Breast epithelium (tissue), 4 donors: ENCODE data around the gene GRIK3. TPM values are rescaled to one million over a fixed set of nuclear protein-coding genes. Genes with fewer than 3 reads are reported as not detected.

ENCODE experiments used
- DNase-seq, 2 donors: peaks; one replicate each; pipeline ENCODE4 v3.0.0-alpha.2; 2019; ENCODE audit warnings: low spot score in 2 of 2
- H3K27ac ChIP-seq, 2 donors: fragments of 200-600 bp; sonication (generic) in 1 of 2; one replicate each; pipeline ENCODE4 v1.5.1; 2016 to 2019; ENCODE audit warnings: mild to moderate bottlenecking in 1 of 2
- H3K27me3 ChIP-seq, 2 donors: fragments of 200-600 bp; sonication (generic) in 1 of 2; one replicate each; pipeline versions ENCODE4 v1.5.1 to v1.6.0; 2017 to 2019; ENCODE audit warnings: control low read depth in 1 of 2, mild to moderate bottlenecking in 1 of 2
- H3K36me3 ChIP-seq: fragments of 200-600 bp; one replicate; pipeline ENCODE4 v1.5.1; 2019
- H3K4me1 ChIP-seq, 2 donors: fragments of 200-600 bp; sonication (generic); one replicate each; pipeline ENCODE4 v1.5.1; 2016 to 2019; ENCODE audit warnings: control low read depth in 1 of 2
- H3K4me3 ChIP-seq, 3 donors: fragments of 200-600 bp; sonication (generic); 1 replicate in 2 of 3; 2 replicates in 1 of 3; pipeline ENCODE4 v1.5.1; 2016 to 2019; ENCODE audit warnings: mild to moderate bottlenecking in 3 of 3, moderate library complexity in 2 of 3
- H3K9me3 ChIP-seq, 2 donors: fragments of 200-600 bp; sonication (generic) in 1 of 2; one replicate each; pipeline ENCODE4 v1.5.1; 2016 to 2019; ENCODE audit warnings: control low read depth in 1 of 2
- POLR2A ChIP-seq: fragments of 450-650 bp; IDR thresholded peaks from one replicate; pipeline ENCODE4 v1.6.1; 2016; ENCODE audit warnings: antibody characterized with exemption, mild to moderate bottlenecking, moderate library complexity
- POLR2AphosphoS5 ChIP-seq, 3 donors: sonication (generic); formaldehyde crosslinking; IDR thresholded peaks; one replicate each; pipeline ENCODE4 v1.6.1; 2017; ENCODE audit warnings: antibody characterized with exemption in 3 of 3
- intact Hi-C: fragments of 100-400 bp; cut with DNase I; formaldehyde crosslinking; loops from one replicate; pipeline ENCODE4 v1.15.1; 2023; ENCODE audit warnings: low total_unique reads
- total RNA-seq, 3 donors: library from RNA; depleted of rRNA; stranded (reverse); fragments of >200 nt; gene quantifications; one replicate each; pipeline ENCODE4 v1.1.0, GENCODE V29; 2016
- TF ChIP-seq, protein P1 (sequence below), 3 donors: fragments of 450-650 bp; IDR thresholded peaks; one replicate each; pipeline ENCODE4 v1.5.1; 2016 to 2017; ENCODE audit warnings: antibody characterized with exemption in 3 of 3, mild to moderate bottlenecking in 3 of 3, moderate library complexity in 3 of 3

Gene GRIK3
- total RNA-seq, 3 donors from 2014 or later, result under 0.01 to 10.0 (median 4.6) TPM

DNA sequence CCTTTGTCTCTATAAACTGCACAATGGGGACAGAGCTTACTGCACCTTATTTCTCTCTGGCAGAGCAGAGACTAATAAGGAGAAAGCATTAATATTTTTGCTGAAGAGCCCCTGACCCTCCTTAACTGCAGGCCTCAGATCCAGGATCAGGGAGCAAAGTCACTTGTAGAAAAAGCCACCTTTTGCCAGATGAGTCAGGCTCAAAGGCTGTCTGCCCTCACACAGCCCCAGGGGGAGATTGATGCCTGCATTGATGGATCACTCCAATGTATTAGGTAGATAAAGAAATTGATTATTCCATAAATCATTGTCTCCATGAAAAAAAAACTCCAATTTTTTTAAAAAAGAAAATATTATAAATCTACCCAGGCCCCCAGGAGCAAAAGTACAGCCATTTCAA, 15.8 kb downstream of the GRIK3 start:
- Histone ChIP-seq H3K36me3 (no peaks in the 10 kb centered on the region), H3K9me3 (no peaks in the 10 kb centered on the region), H3K27ac (no peak overlapping the region), H3K4me1 (no peaks in the 10 kb centered on the region), H3K4me3 (no peak overlapping the region), H3K27me3 (no peaks in the 10 kb centered on the region)
- DNase-seq, result no peak
- intact Hi-C loops, result no loop called here
- TF ChIP-seq, protein P1, sequence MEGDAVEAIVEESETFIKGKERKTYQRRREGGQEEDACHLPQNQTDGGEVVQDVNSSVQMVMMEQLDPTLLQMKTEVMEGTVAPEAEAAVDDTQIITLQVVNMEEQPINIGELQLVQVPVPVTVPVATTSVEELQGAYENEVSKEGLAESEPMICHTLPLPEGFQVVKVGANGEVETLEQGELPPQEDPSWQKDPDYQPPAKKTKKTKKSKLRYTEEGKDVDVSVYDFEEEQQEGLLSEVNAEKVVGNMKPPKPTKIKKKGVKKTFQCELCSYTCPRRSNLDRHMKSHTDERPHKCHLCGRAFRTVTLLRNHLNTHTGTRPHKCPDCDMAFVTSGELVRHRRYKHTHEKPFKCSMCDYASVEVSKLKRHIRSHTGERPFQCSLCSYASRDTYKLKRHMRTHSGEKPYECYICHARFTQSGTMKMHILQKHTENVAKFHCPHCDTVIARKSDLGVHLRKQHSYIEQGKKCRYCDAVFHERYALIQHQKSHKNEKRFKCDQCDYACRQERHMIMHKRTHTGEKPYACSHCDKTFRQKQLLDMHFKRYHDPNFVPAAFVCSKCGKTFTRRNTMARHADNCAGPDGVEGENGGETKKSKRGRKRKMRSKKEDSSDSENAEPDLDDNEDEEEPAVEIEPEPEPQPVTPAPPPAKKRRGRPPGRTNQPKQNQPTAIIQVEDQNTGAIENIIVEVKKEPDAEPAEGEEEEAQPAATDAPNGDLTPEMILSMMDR (IDR thresholded peaks at IDR 0.05), result no peak
- no peak for TF ChIP-seq POLR2AphosphoS5 (IDR thresholded peaks at IDR 0.05)
- TF ChIP-seq POLR2A, result no peak

DNA sequence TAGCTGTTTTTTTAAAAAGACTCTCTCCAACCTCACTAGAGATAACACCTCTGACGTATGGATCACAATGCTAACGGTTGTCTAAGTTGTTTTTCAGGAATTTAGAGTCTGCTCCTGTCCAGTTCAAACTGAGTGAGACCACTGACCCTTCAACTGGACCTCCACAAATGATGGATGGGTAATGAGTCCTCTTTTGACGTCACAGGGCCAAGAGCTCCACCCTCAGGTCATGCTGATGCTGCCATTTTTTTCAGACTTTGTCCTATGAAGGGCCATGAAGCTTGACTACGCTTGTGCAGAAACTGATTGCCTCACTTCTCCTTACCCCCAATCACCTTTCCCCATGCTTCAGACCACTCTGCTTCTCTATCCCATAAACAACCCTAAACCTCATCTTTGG, 16.6 kb downstream of the GRIK3 start:
- H3K4me3 ChIP-seq, result no peak overlapping the region
- no peak for TF ChIP-seq POLR2A
- TF ChIP-seq, protein P1 (IDR thresholded peaks at IDR 0.05), result no peak
- no peak for TF ChIP-seq POLR2AphosphoS5 (IDR thresholded peaks at IDR 0.05)
- no peaks in the 10 kb centered on the region for H3K27me3 ChIP-seq
- no peaks in the 10 kb centered on the region for H3K36me3 ChIP-seq
- H3K4me1 ChIP-seq, result no peaks in the 10 kb centered on the region
- H3K27ac ChIP-seq, result no peak overlapping the region
- H3K9me3 ChIP-seq, result no peaks in the 10 kb centered on the region
- intact Hi-C loops, result no loop called here
- no peak for DNase-seq

DNA sequence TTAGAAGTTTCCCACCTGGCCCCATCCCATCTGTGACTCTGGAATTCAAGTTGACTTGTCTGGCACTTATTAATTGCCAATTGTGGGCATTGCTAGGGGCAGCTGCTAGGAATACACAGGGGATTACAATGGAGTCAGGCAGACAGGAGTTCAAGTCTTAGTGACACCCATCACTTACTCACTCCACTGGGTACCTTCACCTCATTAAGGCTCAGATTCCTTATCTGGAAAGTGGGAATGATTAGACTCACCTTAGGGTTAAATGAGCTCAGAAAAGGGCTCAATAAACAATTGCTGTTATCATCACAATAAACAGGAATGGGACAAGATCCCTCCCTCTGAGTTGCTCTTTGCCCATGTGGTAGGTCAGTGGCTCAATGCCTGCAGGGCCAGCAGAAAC, 18.2 kb downstream of the GRIK3 start:
- Histone ChIP-seq H3K27ac (no peak overlapping the region), H3K36me3 (no peaks in the 10 kb centered on the region), H3K4me3 (no peak overlapping the region), H3K27me3 (no peaks in the 10 kb centered on the region), H3K9me3 (no peaks in the 10 kb centered on the region), H3K4me1 (no peaks in the 10 kb centered on the region)
- DNase-seq, result no peak
- intact Hi-C loops, result no loop called here
- TF ChIP-seq, protein P1 (IDR thresholded peaks at IDR 0.05), result no peak
- TF ChIP-seq POLR2A, result no peak
- no peak for TF ChIP-seq POLR2AphosphoS5 (IDR thresholded peaks at IDR 0.05)

DNA sequence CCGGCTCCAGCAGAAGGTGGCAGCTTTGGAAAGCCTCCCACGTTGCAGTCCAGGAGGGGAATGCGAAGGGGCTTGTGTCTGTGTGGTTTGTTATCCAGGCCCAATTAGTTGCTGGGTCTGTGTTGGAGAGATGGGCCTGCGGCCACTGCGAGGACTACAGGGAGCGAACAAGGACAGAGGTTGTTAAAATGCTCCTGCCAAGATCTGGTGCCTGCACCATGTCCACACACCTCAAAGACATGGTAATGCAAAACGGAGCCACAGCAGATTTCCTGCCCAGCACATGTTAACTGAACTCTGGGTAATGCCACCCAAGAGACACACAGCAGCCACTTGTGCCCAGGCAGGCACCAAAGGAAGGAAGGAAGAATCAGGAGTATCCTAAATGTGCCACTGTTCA, 18.6 kb downstream of the GRIK3 start:
- TF ChIP-seq, protein P1 (IDR thresholded peaks at IDR 0.05), result no peak
- TF ChIP-seq POLR2AphosphoS5 (IDR thresholded peaks at IDR 0.05), result no peak
- no peak for TF ChIP-seq POLR2A
- no peak for DNase-seq

DNA sequence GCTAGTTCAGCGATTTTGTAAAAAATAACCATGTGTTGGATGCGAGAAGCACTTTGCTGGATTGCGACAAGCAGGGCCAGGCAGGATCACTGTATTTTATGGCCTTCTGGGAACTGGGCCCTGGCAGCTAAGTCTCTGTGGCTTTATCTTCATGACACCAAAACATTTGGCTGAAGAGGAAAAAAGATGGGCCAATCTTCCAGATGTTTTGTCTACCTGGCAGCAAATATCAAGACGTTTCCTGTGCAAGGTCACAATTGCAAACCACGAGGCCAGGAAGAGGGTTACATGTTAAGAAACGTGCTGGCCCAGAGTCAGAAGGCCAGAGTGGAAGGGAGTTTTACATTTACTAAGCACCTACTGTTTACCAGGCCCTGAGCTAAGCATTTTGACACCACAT, 22.1 kb downstream of the GRIK3 start:
- intact Hi-C loops, result no loop called here
- Histone ChIP-seq H3K36me3 (no peaks in the 10 kb centered on the region), H3K9me3 (no peaks in the 10 kb centered on the region), H3K4me1 (no peaks in the 10 kb centered on the region), H3K4me3 (no peak overlapping the region), H3K27ac (no peak overlapping the region), H3K27me3 (no peaks in the 10 kb centered on the region)
- TF ChIP-seq POLR2AphosphoS5 (IDR thresholded peaks at IDR 0.05) (no peak), POLR2A (no peak)
- TF ChIP-seq, protein P1 (IDR thresholded peaks at IDR 0.05), result no peak
- DNase-seq, result no peak

More for the DNA sequence above, 18.6 kb downstream of the GRIK3 start:
- Histone ChIP-seq H3K4me1 (no peaks in the 10 kb centered on the region), H3K4me3 (no peak overlapping the region), H3K9me3 (no peaks in the 10 kb centered on the region), H3K36me3 (no peaks in the 10 kb centered on the region), H3K27ac (no peak overlapping the region), H3K27me3 (no peaks in the 10 kb centered on the region)
- intact Hi-C loops, result no loop called here
